Activated naive CD8-positive, alpha-beta T cell treated with anti-CD3 and anti-CD28 coated beads, Interleukin-2, amount 10 ng/mL, durations not matched to agents 7 days and 5 days (primary cell): Measurements from ENCODE around the gene SLC15A3. TPM values are rescaled to one million over a fixed set of nuclear protein-coding genes. Genes with fewer than 3 reads are reported as not detected.
A peak's percentile ranks its signal among the peaks of the same experiment; 100 is the strongest.

ENCODE experiments used
- ATAC-seq: fragments of 150-1000 bp; cut with Tn5 transposase; one replicate; pipeline ENCODE4 v1.10.0; 2021; ENCODE audit warnings: low read depth, moderate library complexity
- POLR2A ChIA-PET: fragments of 350-600 bp; sonication (Branson Sonifier 250); formaldehyde crosslinking; loops from one replicate; lab custom pipeline; 2021; ENCODE audit warnings: antibody characterized with exemption; lab: Charles Lee
- DNase-seq: peaks from one replicate; pipeline ENCODE4 v3.0.0; 2021
- H3K27ac Mint-ChIP-seq: one replicate; pipeline ENCODE4 v1.8.0; 2022; ENCODE audit warnings: mild to moderate bottlenecking, mixed read lengths
- H3K27me3 Mint-ChIP-seq: one replicate; pipeline ENCODE4 v1.8.0; 2022; ENCODE audit warnings: mild to moderate bottlenecking, moderate library complexity, mixed read lengths
- H3K36me3 Mint-ChIP-seq: one replicate; pipeline ENCODE4 v1.8.0; 2021; ENCODE audit warnings: mild to moderate bottlenecking, mixed read lengths
- H3K4me1 Mint-ChIP-seq: one replicate; pipeline ENCODE4 v1.8.0; 2021; ENCODE audit warnings: mixed read lengths
- H3K4me3 Mint-ChIP-seq: one replicate; pipeline ENCODE4 v1.8.0; 2022; ENCODE audit warnings: mild to moderate bottlenecking, moderate library complexity, mixed read lengths
- H3K9me3 Mint-ChIP-seq: one replicate; pipeline ENCODE4 v1.8.0; 2021; ENCODE audit warnings: mixed read lengths
- total RNA-seq, 2 experiments: library from RNA; stranded (reverse); gene quantifications; one replicate each; pipeline ENCODE4 v1.2.3, GENCODE V29; 2021

SLC15A3 gene
- total RNA-seq, 2 experiments from 2014 or later = 7.2 to 7.4 TPM

GRCh38 chr11:60952742-60953170, 780 bp upstream of the SLC15A3 start:
- ATAC-seq = no peak
- H3K27me3 Mint-ChIP-seq = peaks cover 20% of the 10 kb centered on the region
- no peaks in the 10 kb centered on the region for H3K9me3 Mint-ChIP-seq
- POLR2A ChIA-PET = interaction anchor here (1.1 to 3.2 kb wide), 2 partner anchors 19 to 38 kb away, joined by 3 to 9 read pairs; partner anchors contain the start of gene CD6
- H3K36me3 Mint-ChIP-seq = no peaks in the 10 kb centered on the region
- peak overlapping the region; percentile 28 for H3K27ac Mint-ChIP-seq
- no peak for DNase-seq
- peak overlapping the region; percentile 87 for H3K4me3 Mint-ChIP-seq
- peaks cover 25% of the 10 kb centered on the region for H3K4me1 Mint-ChIP-seq

GRCh38 chr11:60951606-60951903, 421 bp downstream of the SLC15A3 start:
- DNase-seq (no peak), ATAC-seq (peak; percentile 5)
- peaks cover 25% of the 10 kb centered on the region for H3K4me1 Mint-ChIP-seq
- H3K4me3 Mint-ChIP-seq = peak overlapping the region; percentile 87
- H3K27ac Mint-ChIP-seq = peak overlapping the region; percentile 87
- H3K9me3 Mint-ChIP-seq = no peaks in the 10 kb centered on the region
- no peaks in the 10 kb centered on the region for H3K36me3 Mint-ChIP-seq
- POLR2A ChIA-PET = interaction anchor here (1.1 to 3.2 kb wide), 4 partner anchors 11 to 38 kb away, joined by 3 to 9 read pairs (median 3); partner anchors contain the start of genes CD6 and TMEM109
- H3K27me3 Mint-ChIP-seq = peaks cover 8% of the 10 kb centered on the region

GRCh38 chr11:60950933-60951605, 907 bp downstream of the SLC15A3 start:
- POLR2A ChIA-PET = interaction anchor here (1.2 to 1.4 kb wide), 2 partner anchors 11 to 37 kb away, joined by 3 read pairs; partner anchors contain the start of gene TMEM109
- peak; percentile 20 for ATAC-seq
- peak overlapping the region; percentile 87 for H3K27ac Mint-ChIP-seq
- peaks cover 25% of the 10 kb centered on the region for H3K4me1 Mint-ChIP-seq
- H3K27me3 Mint-ChIP-seq = peaks cover 8% of the 10 kb centered on the region
- peak overlapping the region; percentile 87 for H3K4me3 Mint-ChIP-seq
- no peaks in the 10 kb centered on the region for H3K36me3 Mint-ChIP-seq
- peak; percentile 65 for DNase-seq
- H3K9me3 Mint-ChIP-seq = no peaks in the 10 kb centered on the region

- DNase-seq (no peak), ATAC-seq (no peak)
- Mint-ChIP-seq H3K36me3 (no peaks in the 10 kb centered on the region), H3K9me3 (no peaks in the 10 kb centered on the region), H3K27me3 (peaks cover 10% of the 10 kb centered on the region), H3K27ac (no peak overlapping the region), H3K4me3 (peak overlapping the region; percentile 39), H3K4me1 (peaks cover 21% of the 10 kb centered on the region)
- POLR2A ChIA-PET = no interaction called here
Measured at GRCh38 chr11:60950024-60950423, 2.0 kb downstream of the SLC15A3 start.

GRCh38 chr11:60948250-60948649, 3.7 kb downstream of the SLC15A3 start:
- no peak for DNase-seq
- ATAC-seq = no peak
- peaks cover 8% of the 10 kb centered on the region for H3K27me3 Mint-ChIP-seq
- H3K27ac Mint-ChIP-seq = no peak overlapping the region
- POLR2A ChIA-PET = no interaction called here
- H3K4me3 Mint-ChIP-seq = no peak overlapping the region
- H3K36me3 Mint-ChIP-seq = peaks cover 5% of the 10 kb centered on the region
- H3K9me3 Mint-ChIP-seq = no peaks in the 10 kb centered on the region
- H3K4me1 Mint-ChIP-seq = peaks cover 19% of the 10 kb centered on the region

GRCh38 chr11:60947700-60948099, 4.3 kb downstream of the SLC15A3 start:
- DNase-seq (no peak), ATAC-seq (no peak)
- peaks cover 15% of the 10 kb centered on the region for H3K4me1 Mint-ChIP-seq
- no peak overlapping the region for H3K4me3 Mint-ChIP-seq
- H3K36me3 Mint-ChIP-seq = peaks cover 5% of the 10 kb centered on the region
- no peak overlapping the region for H3K27ac Mint-ChIP-seq
- POLR2A ChIA-PET = no interaction called here
- no peaks in the 10 kb centered on the region for H3K9me3 Mint-ChIP-seq
- H3K27me3 Mint-ChIP-seq = peaks cover 8% of the 10 kb centered on the region

GRCh38 chr11:60946601-60947264, 5.2 kb downstream of the SLC15A3 start:
- ATAC-seq (no peak), DNase-seq (no peak)
- peaks cover 7% of the 10 kb centered on the region for H3K27me3 Mint-ChIP-seq
- POLR2A ChIA-PET = no interaction called here
- no peak overlapping the region for H3K4me3 Mint-ChIP-seq
- peaks cover 5% of the 10 kb centered on the region for H3K36me3 Mint-ChIP-seq
- H3K9me3 Mint-ChIP-seq = no peaks in the 10 kb centered on the region
- peaks cover 6% of the 10 kb centered on the region for H3K4me1 Mint-ChIP-seq
- H3K27ac Mint-ChIP-seq = no peak overlapping the region

GRCh38 chr11:60945295-60945667, 6.7 kb downstream of the SLC15A3 start:
- peaks cover 4% of the 10 kb centered on the region for H3K27me3 Mint-ChIP-seq
- H3K4me3 Mint-ChIP-seq = no peak overlapping the region
- no peak for DNase-seq
- H3K36me3 Mint-ChIP-seq = peaks cover 5% of the 10 kb centered on the region
- ATAC-seq = no peak
- H3K4me1 Mint-ChIP-seq = peaks cover 5% of the 10 kb centered on the region
- POLR2A ChIA-PET = no interaction called here
- no peaks in the 10 kb centered on the region for H3K9me3 Mint-ChIP-seq
- no peak overlapping the region for H3K27ac Mint-ChIP-seq

- peaks cover 2% of the 10 kb centered on the region for H3K27me3 Mint-ChIP-seq
- H3K36me3 Mint-ChIP-seq = peaks cover 5% of the 10 kb centered on the region
- POLR2A ChIA-PET = no interaction called here
- no peak overlapping the region for H3K4me3 Mint-ChIP-seq
- DNase-seq = no peak
- ATAC-seq = no peak
- peaks cover 3% of the 10 kb centered on the region for H3K4me1 Mint-ChIP-seq
- H3K27ac Mint-ChIP-seq = no peak overlapping the region
- no peaks in the 10 kb centered on the region for H3K9me3 Mint-ChIP-seq
Measured at GRCh38 chr11:60944490-60945294, 7.3 kb downstream of the SLC15A3 start.

- Mint-ChIP-seq H3K4me1 (peaks cover 3% of the 10 kb centered on the region), H3K9me3 (no peaks in the 10 kb centered on the region), H3K27me3 (peaks cover 2% of the 10 kb centered on the region), H3K36me3 (peaks cover 5% of the 10 kb centered on the region), H3K27ac (no peak overlapping the region), H3K4me3 (no peak overlapping the region)
- ATAC-seq (no peak), DNase-seq (no peak)
- POLR2A ChIA-PET = no interaction called here
Measured at GRCh38 chr11:60942970-60943565, 8.9 kb downstream of the SLC15A3 start.

- DNase-seq (no peak), ATAC-seq (no peak)
- H3K36me3 Mint-ChIP-seq = peaks cover 5% of the 10 kb centered on the region
- H3K27ac Mint-ChIP-seq = no peak overlapping the region
- no peak overlapping the region for H3K4me3 Mint-ChIP-seq
- POLR2A ChIA-PET = no interaction called here
- peaks cover 2% of the 10 kb centered on the region for H3K27me3 Mint-ChIP-seq
- H3K9me3 Mint-ChIP-seq = no peaks in the 10 kb centered on the region
- H3K4me1 Mint-ChIP-seq = peaks cover 3% of the 10 kb centered on the region
Measured at GRCh38 chr11:60942219-60942618, 9.8 kb downstream of the SLC15A3 start.

GRCh38 chr11:60941371-60942119, 10.4 kb downstream of the SLC15A3 start:
- peaks cover 2% of the 10 kb centered on the region for H3K27me3 Mint-ChIP-seq
- POLR2A ChIA-PET = no interaction called here
- ATAC-seq = no peak
- H3K4me3 Mint-ChIP-seq = no peak overlapping the region
- H3K9me3 Mint-ChIP-seq = no peaks in the 10 kb centered on the region
- peaks cover 5% of the 10 kb centered on the region for H3K36me3 Mint-ChIP-seq
- H3K27ac Mint-ChIP-seq = no peak overlapping the region
- peaks cover 3% of the 10 kb centered on the region for H3K4me1 Mint-ChIP-seq
- DNase-seq = no peak
